GM19035 (cell line): Measurements from ENCODE around the gene ANO3.

Experiments used
- ATAC-seq: cut with Tn5 transposase; IDR thresholded peaks from one replicate; pipeline ENCODE4 v1.9.1; 2021; ENCODE audit not compliant: unreplicated experiment

ANO3 gene

GRCh38 chr11:26700574-26701235, 368.8 kb downstream of the ANO3 start:
- ATAC-seq: no peak

- no peak for ATAC-seq
These were observed 370.5 kb downstream of the ANO3 start for GRCh38 chr11:26702406-26702805.

- ATAC-seq: no peak
These were observed 371.7 kb downstream of the ANO3 start for GRCh38 chr11:26703411-26704191.

GRCh38 chr11:26704249-26704648, 372.3 kb downstream of the ANO3 start:
- no peak for ATAC-seq

- no peak for ATAC-seq
These were observed 374.3 kb downstream of the ANO3 start for GRCh38 chr11:26706181-26706580.

- no peak for ATAC-seq
These were observed 377.0 kb downstream of the ANO3 start for GRCh38 chr11:26708736-26709456.

GRCh38 chr11:26710489-26710888, 378.6 kb downstream of the ANO3 start:
- ATAC-seq: no peak

GRCh38 chr11:26712497-26712896, 380.6 kb downstream of the ANO3 start:
- ATAC-seq: no peak
